NOMO-1 (cell line): Measurements from ENCODE around the gene TRIM48.
"Not testable (repeated sequence)": the region's sequence is repeated elsewhere in the genome, so short reads cannot be mapped to it uniquely, and the experiment has no call there.

Source experiments
- DNase-seq, 2 experiments: peaks; one replicate each; lab custom pipeline; 2025; ENCODE audit not compliant: unreplicated experiment in 2 of 2; lab: John Stamatoyannopoulos, UW

Gene TRIM48

DNA sequence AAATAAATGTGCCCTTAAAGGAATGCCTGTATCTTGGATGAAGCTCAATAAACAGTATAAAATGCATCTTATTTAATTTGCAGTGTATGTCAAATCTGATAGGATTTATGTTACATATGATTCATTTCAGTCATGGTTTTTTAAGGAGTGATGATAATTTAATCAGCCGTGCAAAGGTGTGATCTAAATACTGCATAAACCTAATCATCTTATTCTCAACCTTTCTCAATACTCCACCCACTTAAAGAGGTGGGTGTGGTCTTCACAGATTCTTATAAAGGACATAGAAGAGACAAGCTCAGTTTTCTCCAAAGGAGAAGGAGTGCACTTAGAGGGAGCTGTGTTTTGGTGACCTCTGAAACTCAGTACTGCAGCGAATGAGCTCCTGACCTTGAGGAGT lies at the start of gene TRIM48:
Gene TRIM48, plus strand, starts transcription at position 301 of the 400 bp plus-strand sequence. CDS start 113 bp downstream, outside the sequence.
- not testable (repeated sequence) for DNase-seq

DNA sequence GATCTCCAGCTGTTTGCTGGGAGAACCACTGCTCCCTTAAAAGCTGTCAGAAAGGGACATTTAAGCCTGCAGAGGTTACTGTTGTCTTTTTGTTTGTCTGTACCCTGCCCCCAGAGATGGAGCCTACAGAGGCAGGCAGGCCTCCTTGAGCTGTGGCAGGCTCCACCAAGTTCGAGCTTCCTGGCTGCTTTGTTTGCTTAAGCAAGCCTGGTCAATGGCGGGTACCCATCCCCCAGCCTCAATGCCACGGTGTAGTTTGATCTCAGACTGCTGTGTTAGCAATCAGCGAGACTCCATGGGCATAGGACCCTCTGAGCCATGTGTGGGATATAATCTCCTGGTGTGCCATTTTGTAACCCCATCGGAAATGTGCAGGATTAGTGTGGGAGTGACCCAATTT lies 23.6 kb upstream of the TRIM48 start:
- DNase-seq: not testable (repeated sequence)

DNA sequence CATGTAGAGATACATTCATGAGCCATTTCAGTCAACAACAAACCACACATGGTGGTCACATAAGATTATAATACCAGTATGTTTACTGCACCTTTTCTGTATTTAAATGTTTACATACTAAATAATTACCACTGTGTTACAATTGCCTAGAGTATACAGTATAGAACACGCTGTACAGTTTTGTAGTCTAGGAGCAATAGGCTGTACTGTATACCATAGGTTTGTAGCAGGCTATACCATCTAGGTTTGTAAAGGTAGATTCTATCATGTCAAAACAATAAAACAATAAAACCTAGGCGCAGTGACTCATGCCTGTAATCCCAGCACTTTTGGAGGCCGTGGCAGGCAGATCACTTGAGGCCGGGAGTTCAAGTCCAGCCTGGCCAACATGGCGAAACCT lies 1.1 kb downstream of the TRIM48 start:
- DNase-seq: no peak
